Stimulated activated CD8-positive, alpha-beta memory T cell treated with anti-CD3 and anti-CD28 coated beads, Interleukin-4, amount 100 ng/mL, for 1 hour (primary cell): ENCODE measurements around the gene VWA8.
"Not testable (repeated sequence)": the region's sequence is repeated elsewhere in the genome, so short reads cannot be mapped to it uniquely, and the experiment has no call there.

Experiments used
- DNase-seq, 2 donors: peaks; one replicate each; pipeline ENCODE4 v3.0.0-alpha.2; 2020; ENCODE audit warnings: low read depth in 2 of 2, low spot score in 1 of 2

The VWA8 gene

DNA sequence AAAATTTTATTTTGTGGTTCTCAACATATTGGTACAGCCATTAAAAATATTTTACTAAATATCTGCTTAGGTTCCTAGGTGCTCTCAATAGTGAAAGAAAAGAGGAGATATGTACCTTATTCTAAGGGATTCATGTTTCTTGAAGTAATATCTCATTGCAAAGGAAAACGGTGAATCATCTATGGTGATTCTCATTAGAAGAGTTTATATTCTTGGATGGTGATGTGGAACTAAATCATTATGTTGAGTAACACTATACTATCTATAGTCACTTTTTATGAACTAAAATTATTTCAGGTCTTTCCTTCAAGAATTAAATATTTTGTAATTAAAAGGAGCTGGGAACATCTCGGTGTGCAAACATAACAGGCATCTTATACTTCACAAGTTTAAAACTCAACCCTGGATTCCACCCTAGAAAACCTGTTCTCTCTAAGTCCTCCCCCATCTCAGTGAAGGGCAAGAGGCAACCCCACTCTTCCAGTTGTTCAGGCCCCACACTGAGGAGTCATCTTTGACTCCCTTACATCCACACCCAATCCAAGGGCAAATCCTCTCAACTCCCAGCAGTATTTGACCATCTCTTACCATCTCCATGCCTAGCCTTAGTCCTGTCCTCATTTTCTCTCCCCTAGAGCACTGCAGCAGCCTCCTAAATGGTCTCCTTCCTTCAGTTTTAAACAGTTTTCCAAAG lies 363.4 kb downstream of the VWA8 start:
- DNase-seq, result no peak

DNA sequence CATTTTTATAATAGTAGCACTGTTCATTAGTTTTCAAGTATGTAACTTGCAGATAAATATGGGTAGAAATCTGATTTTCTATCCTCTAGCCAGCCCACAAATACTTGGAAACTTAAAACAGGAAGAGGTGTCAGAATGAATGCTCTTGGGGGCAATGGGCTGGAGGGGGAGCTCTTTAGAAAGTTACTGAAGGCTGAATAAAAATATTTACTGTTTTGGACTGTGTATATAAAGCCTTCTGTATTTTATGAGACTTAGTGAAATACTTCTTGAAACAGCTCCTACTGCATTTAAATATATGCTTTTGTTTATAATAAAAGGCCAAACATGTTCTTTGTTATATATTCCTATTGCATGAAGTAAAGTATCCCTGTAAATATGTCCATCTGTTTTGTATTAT lies 364.7 kb downstream of the VWA8 start:
- no peak for DNase-seq

GRCh38 chr13:41595298-41595697 lies 365.6 kb downstream of the VWA8 start:
- DNase-seq, result no peak

- DNase-seq, result no peak
Measured at GRCh38 chr13:41590643-41591042, 370.3 kb downstream of the VWA8 start.

- no peak for DNase-seq
Measured at GRCh38 chr13:41590122-41590521, 370.8 kb downstream of the VWA8 start.

DNA sequence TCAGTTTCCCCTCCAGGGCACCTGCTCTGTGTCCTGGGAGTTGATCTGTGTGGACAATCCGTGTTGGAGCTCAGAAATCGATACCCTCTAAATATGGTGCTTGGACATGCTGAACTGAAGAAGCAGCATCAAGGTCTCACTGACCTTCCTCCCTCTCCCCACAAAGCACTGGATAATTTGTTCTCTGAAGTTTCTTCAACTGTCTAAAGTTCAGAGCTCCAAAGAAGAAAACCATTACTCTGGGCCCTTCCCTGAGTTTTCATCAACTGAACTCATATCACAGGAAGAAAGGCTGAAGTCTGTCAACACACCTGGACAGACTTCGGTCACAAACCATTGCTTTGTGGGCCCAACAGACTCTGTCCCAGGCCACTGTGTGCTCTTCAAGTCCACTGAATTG lies 371.5 kb downstream of the VWA8 start:
- DNase-seq, result no peak

- DNase-seq, result no peak
Measured at GRCh38 chr13:41588899-41589298, 372.0 kb downstream of the VWA8 start.

GRCh38 chr13:41588448-41588847 lies 372.5 kb downstream of the VWA8 start:
- DNase-seq, result no peak

DNA sequence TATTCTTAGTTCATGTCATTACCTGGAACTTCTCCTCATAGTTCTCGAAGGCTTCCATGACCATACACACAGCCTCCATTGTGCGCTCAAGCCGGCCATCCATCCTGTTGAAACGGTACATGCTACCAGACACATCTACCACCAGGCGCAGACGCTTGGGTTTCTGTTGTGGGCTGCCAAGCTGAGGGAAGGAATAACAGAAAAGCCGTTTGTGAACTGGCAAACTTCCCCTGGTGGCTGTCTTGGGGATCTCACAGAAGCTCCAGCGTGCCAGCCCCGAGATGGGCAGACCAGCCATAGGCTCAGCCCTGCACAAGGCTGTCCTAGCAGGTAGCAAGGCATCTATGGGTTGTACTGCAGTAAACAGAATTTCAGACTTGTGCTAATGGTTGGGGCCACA lies 373.4 kb downstream of the VWA8 start:
- peak in 1 of 2 donors; percentile 7 for DNase-seq

DNA sequence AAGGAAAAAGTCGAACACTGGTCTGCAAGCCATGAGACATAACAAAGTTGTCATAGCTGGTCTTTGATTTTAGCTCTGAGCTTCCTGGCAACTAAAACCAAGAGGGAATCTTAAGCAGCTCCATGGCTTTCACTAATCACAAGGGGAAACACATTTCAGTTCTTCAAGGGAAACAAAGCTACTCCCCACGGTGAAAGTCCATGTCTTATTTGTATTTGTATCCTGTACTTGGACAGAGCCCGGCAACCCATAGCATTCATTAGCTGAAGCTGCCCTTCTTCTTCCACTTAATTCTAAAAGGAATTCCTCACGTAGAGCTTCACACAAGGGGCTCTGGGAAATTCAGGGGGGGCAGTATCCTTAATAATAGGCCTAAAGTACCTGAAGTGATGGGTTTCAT lies 374.7 kb downstream of the VWA8 start:
- DNase-seq, result no peak

- DNase-seq, result no peak
Measured at GRCh38 chr13:41582027-41582463, 378.9 kb downstream of the VWA8 start.

GRCh38 chr13:41580345-41580744 lies 380.6 kb downstream of the VWA8 start:
- DNase-seq, result no peak

DNA sequence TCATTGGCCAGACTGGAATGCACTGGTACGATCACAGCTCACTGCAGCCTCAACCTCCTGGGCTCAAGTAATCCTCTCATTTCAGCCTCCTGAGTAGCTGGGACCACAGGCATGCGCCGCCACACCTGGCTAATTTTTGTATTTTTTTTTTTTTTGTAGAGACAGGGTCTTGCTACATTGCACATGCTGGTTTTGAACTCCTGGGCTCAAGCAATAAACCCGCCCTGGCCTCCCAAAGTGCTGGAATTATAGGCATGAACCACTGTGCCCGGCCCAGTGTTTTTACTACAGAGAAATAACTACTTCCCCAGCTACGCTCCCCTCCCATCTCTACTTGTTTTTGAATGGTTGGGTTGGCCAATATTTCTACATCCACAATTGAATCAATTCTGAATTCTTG lies 381.0 kb downstream of the VWA8 start:
- no peak for DNase-seq

DNA sequence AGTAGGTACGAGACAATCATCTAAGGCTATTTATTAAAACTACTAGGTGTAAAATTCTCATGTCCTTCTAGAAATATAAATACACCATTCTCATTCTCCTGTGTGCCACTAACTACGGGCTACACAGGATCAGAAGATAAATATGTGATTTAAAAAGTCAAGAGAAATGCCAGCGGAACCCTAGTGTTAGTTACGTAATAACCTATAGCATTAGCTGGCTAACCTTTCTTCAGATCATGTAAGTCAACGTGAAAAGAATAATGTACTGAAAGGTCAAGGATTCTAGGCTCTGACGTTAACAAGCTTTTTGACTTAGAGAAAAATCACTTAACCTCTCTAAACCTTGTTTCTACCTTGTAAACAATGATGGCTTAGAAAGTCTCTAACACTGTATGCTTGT lies 381.7 kb downstream of the VWA8 start:
- DNase-seq, result no peak

- DNase-seq, result no peak
Measured at GRCh38 chr13:41578371-41578770, 382.5 kb downstream of the VWA8 start.

DNA sequence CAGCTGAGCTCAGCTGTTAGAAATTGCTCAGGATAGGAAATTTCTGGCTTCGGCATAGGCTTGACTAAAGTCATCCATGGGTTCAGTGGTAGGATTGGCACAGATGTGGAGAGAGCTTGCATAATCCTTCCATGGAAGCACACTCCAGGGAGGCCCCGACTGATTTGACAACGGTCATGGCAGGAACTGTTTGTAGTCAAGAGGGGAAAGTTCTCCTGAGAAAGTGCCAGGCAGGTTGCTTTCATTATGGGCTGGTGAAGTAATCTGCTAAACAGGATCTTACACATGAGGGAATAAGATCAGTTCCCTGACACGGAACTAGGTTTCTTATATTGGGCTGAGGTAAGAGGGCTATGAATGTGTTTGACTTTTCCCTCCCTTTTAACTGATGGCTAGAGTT lies 383.5 kb downstream of the VWA8 start:
- DNase-seq, result no peak

DNA sequence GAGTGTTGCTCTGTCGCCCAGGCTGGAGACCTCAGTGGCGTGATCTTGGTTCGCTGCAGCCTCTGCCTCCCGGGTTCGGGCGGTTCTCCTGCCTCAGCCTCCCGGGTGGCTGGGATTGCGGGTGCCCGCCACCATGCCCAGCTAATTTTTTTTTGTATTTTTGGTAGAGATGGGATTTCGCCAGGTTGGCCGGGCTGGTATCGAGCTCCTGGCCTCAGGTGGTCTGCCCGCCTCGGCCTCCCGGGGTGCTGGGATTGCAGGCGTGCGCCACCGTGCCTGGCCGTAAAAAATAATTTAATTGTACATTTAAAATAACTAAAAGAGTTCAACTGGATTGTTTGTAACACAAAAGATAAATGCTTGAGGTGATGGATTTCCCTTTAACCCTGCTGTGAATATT lies 387.3 kb downstream of the VWA8 start:
- not testable (repeated sequence) for DNase-seq

GRCh38 chr13:41571817-41572340 lies 389.0 kb downstream of the VWA8 start:
- not testable (repeated sequence) for DNase-seq

DNA sequence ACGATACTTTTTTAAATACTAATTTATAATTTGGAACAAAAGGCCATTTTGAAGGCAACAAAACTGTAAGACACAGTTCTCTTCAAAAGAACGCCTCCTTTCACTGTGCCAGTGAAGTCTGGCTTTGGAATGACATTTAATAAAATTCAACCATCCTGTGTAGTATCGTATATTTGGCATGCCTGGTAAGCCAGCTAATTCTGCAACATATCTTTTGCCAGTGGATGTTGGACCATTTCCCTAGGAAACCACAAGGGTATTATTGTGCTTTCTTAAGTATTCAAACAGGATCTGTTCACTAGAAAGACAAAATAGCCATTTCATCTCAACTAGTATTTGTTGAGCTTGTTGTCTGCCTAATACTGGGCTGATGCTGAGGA lies 391.9 kb downstream of the VWA8 start:
- no peak for DNase-seq

- DNase-seq, result no peak
Measured at GRCh38 chr13:41568143-41568971, 392.6 kb downstream of the VWA8 start.

DNA sequence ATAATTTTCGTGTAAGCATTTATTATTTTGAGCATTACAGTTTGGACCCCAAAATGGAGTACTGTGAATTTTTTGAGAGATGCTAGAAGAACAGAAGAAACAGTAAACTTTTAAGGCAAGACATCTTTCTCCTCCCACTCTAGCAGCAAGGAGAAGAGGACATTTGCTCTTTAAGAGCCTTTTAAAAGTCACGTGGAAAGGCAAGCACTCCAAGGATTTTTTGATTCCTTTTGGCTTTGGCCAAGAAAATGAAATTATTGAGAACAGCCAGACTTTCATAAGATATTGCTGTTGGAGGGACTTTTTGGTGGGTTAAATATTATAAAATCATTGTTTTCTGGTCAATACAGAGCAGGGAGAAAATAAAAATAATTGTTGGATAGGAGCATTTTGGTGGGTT lies 393.5 kb downstream of the VWA8 start:
- DNase-seq, result no peak

DNA sequence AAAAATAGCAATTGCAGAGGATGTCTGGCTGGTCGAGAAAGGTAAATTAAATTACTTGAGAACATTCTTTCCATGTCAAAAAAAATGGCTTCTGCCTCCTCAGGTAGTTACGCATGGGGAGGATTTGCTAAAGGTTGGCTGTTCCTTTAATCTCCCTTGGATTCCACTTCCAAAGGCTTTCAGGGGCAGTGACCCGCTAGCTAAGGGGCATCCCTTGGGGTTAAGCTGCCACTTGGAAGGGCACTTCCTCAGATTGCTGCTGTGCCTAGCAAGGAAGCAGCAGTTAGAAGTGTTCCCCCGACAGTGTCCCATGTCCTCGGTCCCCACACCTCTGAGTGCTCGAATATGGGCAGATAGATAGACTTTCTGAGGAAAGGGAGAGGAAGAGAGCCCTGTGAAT lies 395.1 kb downstream of the VWA8 start:
- DNase-seq, result no peak
